A375 (cell line): ENCODE measurements around the gene MBD6. TPM values are rescaled to one million over a fixed set of nuclear protein-coding genes. Genes with fewer than 3 reads are reported as not detected.

Experiments used
- small RNA-seq: library from RNA; depleted of rRNA; stranded (forward); fragments of <200 nt; gene quantifications from one replicate; pipeline ENCODE3, GENCODE V24; 2014
- total RNA-seq: library from RNA; depleted of rRNA; stranded (reverse); fragments of >200 nt; shearing (Covaris generic); gene quantifications from 2 replicates; pipeline ENCODE4 v1.2.3, GENCODE V29; 2014; rRNA removed

Gene MBD6
- 13.7 and 25.7 TPM in 2 replicates for total RNA-seq

GRCh38 chr12:57522011-57522886, at the start of gene MBD6:
TSS of gene MBD6 (plus strand) at chr12:57522824. CDS start at chr12:57524304, 1,480 bp downstream.

GRCh38 chr12:57479376-57480115, 43.1 kb upstream of the MBD6 start, which contains the start of gene ARHGAP9:
TSS of gene ARHGAP9 (minus strand) at chr12:57479866. CDS start at chr12:57479406, 460 bp downstream.

GRCh38 chr12:57487597-57488401, 34.8 kb upstream of the MBD6 start, which contains the start of gene MARS1:
TSS of gene MARS1 (plus strand) at chr12:57488068. CDS start at chr12:57488091, 23 bp downstream.

GRCh38 chr12:57520053-57520818, 2.4 kb upstream of the MBD6 start, which contains the start of gene DDIT3:
TSS of gene DDIT3 (minus strand) at chr12:57520514. CDS start at chr12:57517406, 3,108 bp downstream.

GRCh38 chr12:57546438-57547287, 24.0 kb downstream of the MBD6 start, which contains the start of gene DCTN2:
TSS of gene DCTN2 (minus strand) at chr12:57547192. CDS start at chr12:57547063, 129 bp downstream.

GRCh38 chr12:57549909-57550640, 27.5 kb downstream of the MBD6 start, which contains the start of gene KIF5A:
TSS of gene KIF5A (plus strand) at chr12:57550044. CDS start at chr12:57550272, 228 bp downstream.

Small RNA genes lying within 50 kb of the gene (small RNA-seq; reads per million reads assigned to genes)
- not detected for gene MIR616

Other genes with a start within 250 kb of the MBD6 start
- gene R3HDM2, start 91.8 kb upstream of the MBD6 start, total RNA-seq, result 23.2 and 30.1 TPM in 2 replicates
- gene INHBC, start 88.0 kb upstream of the MBD6 start, total RNA-seq, result not detected in 2 replicates
- 4.3 and 4.9 TPM in 2 replicates for gene INHBE, start 67.5 kb upstream of the MBD6 start, total RNA-seq
- gene GLI1, start 63.0 kb upstream of the MBD6 start, total RNA-seq, result 0.30 and 0.90 TPM in 2 replicates
- 2.2 and 6.4 TPM in 2 replicates for gene ARHGAP9, start 43.0 kb upstream of the MBD6 start, total RNA-seq
- gene MARS1, start 34.8 kb upstream of the MBD6 start, total RNA-seq, result 443 and 500 TPM in 2 replicates
- 58.1 and 66.1 TPM in 2 replicates for gene DDIT3, start 2.3 kb upstream of the MBD6 start, total RNA-seq
- 75.2 and 76.3 TPM in 2 replicates for gene DCTN2, start 24.4 kb downstream of the MBD6 start, total RNA-seq
- gene KIF5A, start 27.2 kb downstream of the MBD6 start, total RNA-seq, result 0.41 and 0.58 TPM in 2 replicates
- gene PIP4K2C, start 68.4 kb downstream of the MBD6 start, total RNA-seq, result 23.7 and 30.1 TPM in 2 replicates
- 28.2 and 32.4 TPM in 2 replicates for gene DTX3, start 82.0 kb downstream of the MBD6 start, total RNA-seq
- 22.6 and 46.8 TPM in 2 replicates for gene ARHGEF25, start 88.6 kb downstream of the MBD6 start, total RNA-seq
- gene B4GALNT1, start 110.4 kb downstream of the MBD6 start, total RNA-seq, result 25.6 and 26.7 TPM in 2 replicates
- 135 and 140 TPM in 2 replicates for gene OS9, start 171.3 kb downstream of the MBD6 start, total RNA-seq
- 2.1 and 2.3 TPM in 2 replicates for gene AGAP2, start 215.9 kb downstream of the MBD6 start, total RNA-seq
- 36.1 and 40.0 TPM in 2 replicates for gene TSPAN31, start 222.2 kb downstream of the MBD6 start, total RNA-seq
- gene CDK4, start 229.5 kb downstream of the MBD6 start, total RNA-seq, result 322 and 387 TPM in 2 replicates
- 10.2 and 11.7 TPM in 2 replicates for gene MARCHF9, start 232.3 kb downstream of the MBD6 start, total RNA-seq
- 16.1 and 17.0 TPM in 2 replicates for gene CYP27B1, start 244.3 kb downstream of the MBD6 start, total RNA-seq
- 24.6 and 27.6 TPM in 2 replicates for gene METTL1, start 249.3 kb downstream of the MBD6 start, total RNA-seq
- 3.0 and 3.3 TPM in 2 replicates for gene EEF1AKMT3, start 249.8 kb downstream of the MBD6 start, total RNA-seq